HepG2 (cell line): Measurements from ENCODE around the gene F7. TPM values are rescaled to one million over a fixed set of nuclear protein-coding genes. Genes with fewer than 3 reads are reported as not detected.

Experiments
- AHDC1 ChIP-seq: sonication (generic); formaldehyde crosslinking; IDR thresholded peaks from 2 replicates; pipeline ENCODE4 v1.5.1; 2020; ENCODE audit warnings: mild to moderate bottlenecking, missing genetic modification reagents, borderline replicate concordance
- CSRNP1 ChIP-seq: sonication (generic); formaldehyde crosslinking; IDR thresholded peaks from 2 replicates; pipeline ENCODE4 v1.8.1; 2023; ENCODE audit warnings: mild to moderate bottlenecking, missing genetic modification reagents
- KDM6A ChIP-seq: IDR thresholded peaks from 2 replicates; pipeline ENCODE4 v1.6.1; 2016; ENCODE audit warnings: low read depth
- MNT ChIP-seq: fragments of 450-650 bp; IDR thresholded peaks from 2 replicates; pipeline ENCODE4 v1.6.1; 2016
- NR1H2 ChIP-seq: sonication (generic); formaldehyde crosslinking; IDR thresholded peaks from 2 replicates; pipeline ENCODE4 v1.8.1; 2022; ENCODE audit warnings: low read depth, missing genetic modification reagents, borderline replicate concordance
- RARA ChIP-seq: IDR thresholded peaks from 2 replicates; pipeline ENCODE4 v1.6.1; 2016; ENCODE audit warnings: missing genetic modification reagents, missing compliant biosample characterization
- SNAPC4 ChIP-seq: sonication (generic); formaldehyde crosslinking; IDR thresholded peaks from 2 replicates; pipeline ENCODE4 v1.4.0; 2020; ENCODE audit warnings: mild to moderate bottlenecking, missing genetic modification reagents
- ZFP36L2 ChIP-seq: sonication (generic); formaldehyde crosslinking; IDR thresholded peaks from 2 replicates; pipeline ENCODE4 v1.4.0; 2020; ENCODE audit warnings: missing genetic modification reagents
- ZNF468 ChIP-seq: sonication (generic); formaldehyde crosslinking; IDR thresholded peaks from 2 replicates; pipeline ENCODE4 v1.8.0; 2022; ENCODE audit warnings: mild to moderate bottlenecking, moderate library complexity, missing genetic modification reagents
- polyA plus RNA-seq, 8 experiments: library from polyadenylated mRNA; depleted of rRNA in 3 of 8; stranded (reverse) in 7 of 8; unstranded in 1 of 8; fragments of >200 nt; fragmentation: Illumina TruSeq in 4 of 8; extraction: Trizol in 4 of 8; gene quantifications; 2 replicates each; pipeline versions ENCODE4 v1.2.1 to v1.2.3, GENCODE V29; 2011 to 2016; ENCODE audit warnings: low read depth in 4 of 8, missing spikeins in 1 of 8, mixed read lengths in 1 of 8; ENCODE audit not compliant: insufficient read depth in 1 of 8
- total RNA-seq, 5 experiments: library from RNA; depleted of rRNA; stranded (reverse); fragments of >200 nt; fragmentation: Illumina TruSeq; extraction: Trizol; gene quantifications; 2 replicates each; pipeline ENCODE4 v1.2.3, GENCODE V29; 2016; ENCODE audit warnings: low read depth in 1 of 5
- TF ChIP-seq, protein P1 (sequence below): IDR thresholded peaks from 2 replicates; pipeline ENCODE4 v1.6.1; 2016; ENCODE audit warnings: missing compliant biosample characterization, missing genetic modification reagents, borderline replicate concordance
- TF ChIP-seq, protein P2 (sequence below): conservative IDR thresholded peaks from 2 replicates; pipeline ENCODE4 v1.6.1; 2018; ENCODE audit warnings: missing genetic modification reagents

Gene F7
- total and polyA plus RNA-seq, 2 of the 13 experiments (the other 11 are each of a cell fraction or from before 2014, with no cell fraction given): 12.6 to 26.5 TPM

GRCh38 chr13:113122550-113123225 lies 17.1 kb downstream of the F7 start, which contains the start of gene F10 (continued):
- TF ChIP-seq ZFP36L2 (CRISPR knock-in tag) (no peak), RARA (CRISPR knock-in tag) (peak; percentile 59), MNT (peak; percentile 45; the same call in 1 of the 2 replicates), ZNF468 (CRISPR knock-in tag) (no peak), CSRNP1 (CRISPR knock-in tag) (peak; percentile 93), SNAPC4 (CRISPR knock-in tag) (no peak; the same call in 1 of the 2 replicates), NR1H2 (CRISPR knock-in tag) (no peak), KDM6A (CRISPR knock-in tag) (peak; percentile 73), AHDC1 (CRISPR knock-in tag) (no peak)
- TF ChIP-seq, protein P1, sequence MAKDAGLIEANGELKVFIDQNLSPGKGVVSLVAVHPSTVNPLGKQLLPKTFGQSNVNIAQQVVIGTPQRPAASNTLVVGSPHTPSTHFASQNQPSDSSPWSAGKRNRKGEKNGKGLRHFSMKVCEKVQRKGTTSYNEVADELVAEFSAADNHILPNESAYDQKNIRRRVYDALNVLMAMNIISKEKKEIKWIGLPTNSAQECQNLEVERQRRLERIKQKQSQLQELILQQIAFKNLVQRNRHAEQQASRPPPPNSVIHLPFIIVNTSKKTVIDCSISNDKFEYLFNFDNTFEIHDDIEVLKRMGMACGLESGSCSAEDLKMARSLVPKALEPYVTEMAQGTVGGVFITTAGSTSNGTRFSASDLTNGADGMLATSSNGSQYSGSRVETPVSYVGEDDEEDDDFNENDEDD: peak; percentile 51; the same call in 1 of the 2 replicates
- TF ChIP-seq, protein P2, sequence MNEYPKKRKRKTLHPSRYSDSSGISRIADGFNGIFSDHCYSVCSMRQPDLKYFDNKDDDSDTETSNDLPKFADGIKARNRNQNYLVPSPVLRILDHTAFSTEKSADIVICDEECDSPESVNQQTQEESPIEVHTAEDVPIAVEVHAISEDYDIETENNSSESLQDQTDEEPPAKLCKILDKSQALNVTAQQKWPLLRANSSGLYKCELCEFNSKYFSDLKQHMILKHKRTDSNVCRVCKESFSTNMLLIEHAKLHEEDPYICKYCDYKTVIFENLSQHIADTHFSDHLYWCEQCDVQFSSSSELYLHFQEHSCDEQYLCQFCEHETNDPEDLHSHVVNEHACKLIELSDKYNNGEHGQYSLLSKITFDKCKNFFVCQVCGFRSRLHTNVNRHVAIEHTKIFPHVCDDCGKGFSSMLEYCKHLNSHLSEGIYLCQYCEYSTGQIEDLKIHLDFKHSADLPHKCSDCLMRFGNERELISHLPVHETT: peak; percentile 71
